Measurements from ENCODE around the gene METTL9. TPM values are rescaled to one million over a fixed set of nuclear protein-coding genes. Genes with fewer than 3 reads are reported as not detected.

METTL9 gene
- total and polyA plus RNA-seq, 2 of the 13 experiments (the other 11 are each of a cell fraction or from before 2014, with no cell fraction given): 123 to 204 TPM

GRCh38 chr16:21599122-21600030 is at the start of gene METTL9 (continued):
- TF ChIP-seq ZNF282 (IDR thresholded peaks at IDR 0.05; ENCODE audit: partially characterized antibody) (no peak), ZNF772 (CRISPR knock-in tag; IDR thresholded peaks at IDR 0.05) (peak; percentile 99), E2F1 (CRISPR knock-in tag; IDR thresholded peaks at IDR 0.05) (peak; percentile 86), REXO4 (CRISPR knock-in tag; IDR thresholded peaks at IDR 0.05; ENCODE audit: borderline replicate concordance) (no peak; the same call in 1 of the 2 replicates), ZBTB40 (IDR thresholded peaks at IDR 0.05) (peak; percentile 96), ZBTB40 (CRISPR knock-in tag; IDR thresholded peaks at IDR 0.05) (peak; percentile 94), ZNF460 (CRISPR knock-in tag; IDR thresholded peaks at IDR 0.05; ENCODE audit: borderline replicate concordance) (peak; percentile 55; the same call in 1 of the 2 replicates), SMAD9 (CRISPR knock-in tag; IDR thresholded peaks at IDR 0.05) (0 out of 2 replicates have a peak, but pooled peaks have one; percentile 43), ZNF841 (CRISPR knock-in tag; IDR thresholded peaks at IDR 0.05; ENCODE audit: borderline replicate concordance) (peak; percentile 93), FOXK2 (IDR thresholded peaks at IDR 0.05) (no peak), ZNF136 (CRISPR knock-in tag; IDR thresholded peaks at IDR 0.05; ENCODE audit: low read depth) (peak; percentile 100), ZNF564 (CRISPR knock-in tag; IDR thresholded peaks at IDR 0.05) (peak; percentile 95), ETV5 (CRISPR knock-in tag; IDR thresholded peaks at IDR 0.05; ENCODE audit: borderline replicate concordance) (peak; percentile 100), RBM22 (optimal IDR thresholded peaks at IDR 0.05; ENCODE audit: low read length) (no peak), ZNF430 (CRISPR knock-in tag; IDR thresholded peaks at IDR 0.05) (peak; percentile 97), ZBTB26 (CRISPR knock-in tag; IDR thresholded peaks at IDR 0.05; ENCODE audit: borderline replicate concordance) (peak; percentile 90; the same call in 1 of the 2 replicates), ZNF414 (CRISPR knock-in tag; IDR thresholded peaks at IDR 0.05) (peak; percentile 94; the same call in 1 of the 2 replicates)

All from HepG2 (cell line).